Testis (tissue), 3 donors: ENCODE results near the gene MACC1. TPM values are rescaled to one million over a fixed set of nuclear protein-coding genes. Genes with fewer than 3 reads are reported as not detected.

ENCODE experiments used
- DNase-seq: peaks from one replicate; pipeline ENCODE4 v3.0.0-alpha.2; 2019
- H3K27ac ChIP-seq, 2 donors: fragments of 200-600 bp; sonication (generic); one replicate each; pipeline ENCODE4 v1.5.1; 2019
- H3K27me3 ChIP-seq: fragments of 200-600 bp; sonication (generic); one replicate; pipeline ENCODE4 v1.5.1; 2019
- H3K36me3 ChIP-seq: fragments of 200-600 bp; sonication (generic); one replicate; pipeline ENCODE4 v1.5.1; 2017; ENCODE audit warnings: low read depth; ENCODE audit errors: missing control alignments
- H3K4me1 ChIP-seq: fragments of 200-600 bp; sonication (generic); one replicate; pipeline ENCODE4 v1.5.1; 2019
- H3K4me3 ChIP-seq, 2 donors: fragments of 200-600 bp; sonication (generic); one replicate each; pipeline ENCODE4 v1.5.1; 2017 to 2019
- H3K9me3 ChIP-seq: fragments of 200-600 bp; sonication (generic); one replicate; pipeline ENCODE4 v1.5.1; 2017
- POLR2A ChIP-seq: fragments of 450-650 bp; IDR thresholded peaks from one replicate; pipeline ENCODE4 v1.6.1; 2017; ENCODE audit warnings: antibody characterized with exemption, mild to moderate bottlenecking, moderate library complexity
- WGBS, 2 donors: methylation state at CpG; one replicate each; pipeline ENCODE4 v1.1.5; 2018; 5-methylcytosine and 5-hydroxymethylcytosine counted together
- intact Hi-C: fragments of 100-400 bp; cut with DNase I; formaldehyde crosslinking; loops from one replicate; pipeline ENCODE4 v1.15.1; 2023; ENCODE audit warnings: low total_unique reads
- polyA plus RNA-seq: library from polyadenylated mRNA; stranded (reverse); fragments of 350-450 nt; fragmentation: Illumina TruSeq; extraction: RNeasy Lipid Tissue Mini Kit (QIAGEN cat#74804); gene quantifications from one replicate; pipeline ENCODE4 v1.2.3, GENCODE V29; 2014; ENCODE audit warnings: low read depth, low replicate concordance; ENCODE audit not compliant: insufficient read depth
- total RNA-seq, 2 donors: library from RNA; depleted of rRNA; stranded (reverse); fragments of >200 nt; gene quantifications; one replicate each; pipeline ENCODE4 v1.2.3, GENCODE V29; 2016
- TF ChIP-seq, protein P1 (sequence below), 3 experiments: fragments of 450-650 bp in 2 of 3; fragments of 200-600 bp in 1 of 3; sonication (generic) in 1 of 3; IDR thresholded peaks; one replicate each; pipeline ENCODE4 v1.5.1; 2016 to 2019; ENCODE audit warnings: antibody characterized with exemption in 3 of 3, mild to moderate bottlenecking in 2 of 3, moderate library complexity in 1 of 3

Gene MACC1
- total and polyA plus RNA-seq, 3 donors from 2014 or later = 0.17 to 0.79 (median 0.74) TPM

DNA sequence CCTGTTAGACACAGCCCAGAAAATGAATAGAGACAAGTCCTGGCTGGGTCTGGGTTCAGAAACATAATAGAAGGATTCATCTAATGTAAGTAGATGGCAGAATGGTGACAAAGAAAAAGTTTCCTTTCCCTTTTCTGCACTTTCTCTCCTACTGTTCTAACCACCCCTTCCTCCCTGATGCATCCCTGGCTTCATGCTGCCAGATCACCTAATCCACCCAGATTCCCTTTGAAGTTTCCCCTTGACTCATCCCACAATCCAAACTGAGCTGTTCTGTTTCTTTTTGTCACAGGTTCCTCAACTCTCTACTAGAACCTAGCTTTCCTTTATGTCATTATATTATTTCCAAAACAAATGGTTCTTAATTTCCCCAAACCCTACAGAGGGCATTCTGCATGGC lies 1.1 kb upstream of the MACC1 start:
- H3K9me3 ChIP-seq = no peaks in the 10 kb centered on the region
- no peak overlapping the region for H3K4me3 ChIP-seq
- H3K36me3 ChIP-seq = no peaks in the 10 kb centered on the region
- TF ChIP-seq POLR2A = no peak
- TF ChIP-seq, protein P1, sequence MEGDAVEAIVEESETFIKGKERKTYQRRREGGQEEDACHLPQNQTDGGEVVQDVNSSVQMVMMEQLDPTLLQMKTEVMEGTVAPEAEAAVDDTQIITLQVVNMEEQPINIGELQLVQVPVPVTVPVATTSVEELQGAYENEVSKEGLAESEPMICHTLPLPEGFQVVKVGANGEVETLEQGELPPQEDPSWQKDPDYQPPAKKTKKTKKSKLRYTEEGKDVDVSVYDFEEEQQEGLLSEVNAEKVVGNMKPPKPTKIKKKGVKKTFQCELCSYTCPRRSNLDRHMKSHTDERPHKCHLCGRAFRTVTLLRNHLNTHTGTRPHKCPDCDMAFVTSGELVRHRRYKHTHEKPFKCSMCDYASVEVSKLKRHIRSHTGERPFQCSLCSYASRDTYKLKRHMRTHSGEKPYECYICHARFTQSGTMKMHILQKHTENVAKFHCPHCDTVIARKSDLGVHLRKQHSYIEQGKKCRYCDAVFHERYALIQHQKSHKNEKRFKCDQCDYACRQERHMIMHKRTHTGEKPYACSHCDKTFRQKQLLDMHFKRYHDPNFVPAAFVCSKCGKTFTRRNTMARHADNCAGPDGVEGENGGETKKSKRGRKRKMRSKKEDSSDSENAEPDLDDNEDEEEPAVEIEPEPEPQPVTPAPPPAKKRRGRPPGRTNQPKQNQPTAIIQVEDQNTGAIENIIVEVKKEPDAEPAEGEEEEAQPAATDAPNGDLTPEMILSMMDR (IDR thresholded peaks at IDR 0.05) = no peak
- no peaks in the 10 kb centered on the region for H3K27me3 ChIP-seq
- H3K27ac ChIP-seq = no peak overlapping the region
- no peak for DNase-seq
- peaks cover 16% of the 10 kb centered on the region for H3K4me1 ChIP-seq
- intact Hi-C loops = no loop called here

DNA sequence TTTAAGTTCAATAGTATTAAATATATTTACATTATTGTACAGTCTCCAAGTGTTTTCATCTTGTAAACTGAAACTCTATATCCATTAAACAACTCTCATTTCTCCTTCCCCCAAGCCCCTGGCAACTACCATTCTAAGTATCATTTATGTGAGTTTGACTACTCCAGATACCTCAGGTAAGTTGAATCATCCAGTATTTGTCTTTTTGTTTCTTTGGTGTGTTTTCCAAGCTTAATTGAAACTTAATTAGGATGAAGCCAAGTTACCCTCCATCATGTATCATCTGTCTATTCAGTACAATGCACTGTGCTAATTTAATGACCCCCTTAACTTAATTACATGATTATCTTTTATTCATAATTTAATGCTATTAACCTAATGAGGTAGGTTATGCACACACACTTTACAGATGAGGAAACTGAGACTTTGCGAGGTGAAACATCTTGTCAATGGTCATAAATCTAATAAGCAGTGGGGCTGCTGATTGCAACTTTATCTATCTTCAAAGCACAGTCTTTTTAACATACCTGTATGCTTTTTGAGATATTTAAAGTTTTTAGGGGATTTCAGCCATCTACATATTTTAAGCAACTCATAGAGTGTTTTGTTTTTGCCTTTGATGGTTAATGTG lies 663 bp downstream of the MACC1 start:
- H3K4me3 ChIP-seq = no peak overlapping the region
- no peak overlapping the region for H3K27ac ChIP-seq
- TF ChIP-seq POLR2A = no peak
- TF ChIP-seq, protein P1 (IDR thresholded peaks at IDR 0.05) = no peak
- no peaks in the 10 kb centered on the region for H3K36me3 ChIP-seq
- H3K27me3 ChIP-seq = no peaks in the 10 kb centered on the region
- intact Hi-C loops = no loop called here
- no peaks in the 10 kb centered on the region for H3K9me3 ChIP-seq
- 75 to 91% methylated on average over 1 of the region's 1 CpG for WGBS, 2 donors
- no peak for DNase-seq
- H3K4me1 ChIP-seq = peaks cover 15% of the 10 kb centered on the region

DNA sequence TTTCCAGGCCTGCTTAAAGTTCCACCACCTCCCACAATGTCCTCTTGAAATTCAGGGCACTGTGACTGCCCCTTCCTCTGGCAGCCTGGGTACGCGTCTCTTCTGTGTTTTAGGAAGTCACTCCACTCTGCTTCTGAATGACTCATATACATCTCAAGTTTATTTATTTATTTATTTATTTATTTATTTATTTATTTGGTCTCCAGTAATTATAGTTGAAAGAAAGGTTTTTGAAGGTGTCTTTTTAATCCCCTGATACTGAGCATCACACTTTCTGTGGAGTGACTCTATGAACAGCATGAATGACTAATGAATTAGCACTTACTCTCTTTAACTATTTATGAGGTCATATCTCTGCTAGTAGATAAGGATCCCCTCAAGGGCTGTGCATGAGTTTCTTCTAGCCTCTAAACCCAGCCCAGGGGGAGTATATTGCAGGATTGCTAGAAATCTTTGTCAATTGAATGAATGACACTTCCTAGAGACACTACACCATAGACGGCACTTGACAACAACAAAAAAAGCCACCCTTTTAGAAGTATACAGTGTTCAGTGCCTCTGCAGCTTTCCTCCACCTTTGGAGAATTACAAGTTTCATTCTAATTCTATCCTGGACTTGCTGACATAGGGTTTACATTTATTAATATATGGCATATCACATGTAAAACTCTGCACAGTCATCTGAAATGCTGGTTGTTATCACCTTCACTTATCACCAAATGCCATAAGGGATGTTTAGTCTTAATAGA lies 2.1 kb downstream of the MACC1 start:
- 84 to 94% methylated on average over 3 of the region's 3 CpGs for WGBS, 2 donors
- Histone ChIP-seq H3K4me3 (no peak overlapping the region), H3K9me3 (no peaks in the 10 kb centered on the region), H3K27me3 (no peaks in the 10 kb centered on the region), H3K4me1 (peaks cover under 1% of the 10 kb centered on the region), H3K36me3 (no peaks in the 10 kb centered on the region), H3K27ac (no peak overlapping the region)
- intact Hi-C loops = no loop called here
- TF ChIP-seq, protein P1 (IDR thresholded peaks at IDR 0.05) = no peak
- TF ChIP-seq POLR2A = no peak
- DNase-seq = no peak

DNA sequence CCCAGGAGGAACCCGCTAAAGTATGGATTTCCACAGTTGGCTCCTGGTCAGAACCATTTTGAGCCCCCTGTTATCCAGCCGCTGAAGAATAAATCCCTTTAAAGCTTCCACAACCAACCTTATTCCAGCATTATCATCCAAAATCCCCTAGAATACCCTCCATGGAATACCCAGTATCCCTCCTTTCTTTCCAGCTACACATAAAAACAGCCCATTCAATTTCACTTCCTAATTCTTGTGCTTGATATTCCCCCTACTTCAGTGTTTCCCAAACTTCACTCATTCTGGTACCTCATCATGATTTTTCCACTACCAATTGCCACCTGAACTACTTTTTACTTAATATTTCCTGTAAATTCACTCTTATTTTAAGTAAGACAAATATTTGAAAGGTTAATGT lies 3.1 kb downstream of the MACC1 start:
- H3K9me3 ChIP-seq = no peaks in the 10 kb centered on the region
- 90 to 93% methylated on average over 2 of the region's 2 CpGs for WGBS, 2 donors
- no peaks in the 10 kb centered on the region for H3K4me1 ChIP-seq
- no peaks in the 10 kb centered on the region for H3K27me3 ChIP-seq
- H3K27ac ChIP-seq = no peak overlapping the region
- no peak for DNase-seq
- no peaks in the 10 kb centered on the region for H3K36me3 ChIP-seq
- TF ChIP-seq, protein P1 (IDR thresholded peaks at IDR 0.05) = no peak
- TF ChIP-seq POLR2A = no peak
- H3K4me3 ChIP-seq = no peak overlapping the region
- intact Hi-C loops = no loop called here

DNA sequence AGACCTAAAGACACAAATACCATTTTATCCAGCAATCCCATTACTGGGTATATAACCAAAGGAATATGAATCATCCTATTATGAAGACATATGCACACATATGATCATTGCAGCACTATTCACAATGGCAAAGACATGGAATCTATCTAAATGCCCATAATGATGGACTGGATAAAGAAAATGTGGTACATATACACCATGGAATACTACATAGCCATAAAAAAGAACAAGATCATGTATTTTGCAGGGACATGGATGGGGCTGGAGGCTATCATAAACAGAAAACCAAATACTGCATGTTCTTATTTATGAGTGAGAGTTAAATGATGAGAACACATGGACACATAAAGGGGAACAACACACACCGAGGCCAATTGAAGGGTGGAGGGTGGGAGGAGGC lies 3.8 kb downstream of the MACC1 start:
- DNase-seq = no peak
- intact Hi-C loops = no loop called here
- Histone ChIP-seq H3K9me3 (no peaks in the 10 kb centered on the region), H3K36me3 (no peaks in the 10 kb centered on the region), H3K27ac (no peak overlapping the region), H3K4me3 (no peak overlapping the region), H3K4me1 (no peaks in the 10 kb centered on the region), H3K27me3 (no peaks in the 10 kb centered on the region)
- no peak for TF ChIP-seq POLR2A
- TF ChIP-seq, protein P1 (IDR thresholded peaks at IDR 0.05) = no peak
- 84 to 85% methylated on average over 1 of the region's 1 CpG for WGBS, 2 donors
